Thymus (tissue), 11 donors: ENCODE measurements around the gene CISH. TPM values are rescaled to one million over a fixed set of nuclear protein-coding genes. Genes with fewer than 3 reads are reported as not detected.

Experiments
- DNase-seq, 9 donors: peaks; one replicate each; pipeline ENCODE4 v3.0.0-alpha.2; 2013; ENCODE audit warnings: low spot score in 9 of 9, low read depth in 6 of 9, missing footprints in 1 of 9
- H3K27ac ChIP-seq, 2 donors: one replicate each; pipeline ENCODE4 v1.5.1; 2013; ENCODE audit warnings: control low read depth in 1 of 2, low read depth in 1 of 2, low read length in 1 of 2, mild to moderate bottlenecking in 1 of 2, moderate library complexity in 1 of 2
- H3K27me3 ChIP-seq, 2 donors: one replicate each; pipeline ENCODE4 v1.5.1; 2013; ENCODE audit warnings: low read length in 1 of 2; ENCODE audit not compliant: control insufficient read depth in 2 of 2, insufficient read depth in 1 of 2
- H3K36me3 ChIP-seq, 2 donors: one replicate each; pipeline ENCODE4 v1.5.1; 2013; ENCODE audit warnings: low read length in 1 of 2, mild to moderate bottlenecking in 1 of 2, moderate library complexity in 1 of 2; ENCODE audit not compliant: control insufficient read depth in 2 of 2, insufficient read depth in 2 of 2
- H3K4me1 ChIP-seq, 2 donors: one replicate each; pipeline ENCODE4 v1.5.1; 2013; ENCODE audit warnings: low read length in 2 of 2; ENCODE audit not compliant: control insufficient read depth in 2 of 2, insufficient read depth in 2 of 2
- H3K4me3 ChIP-seq, 2 donors: one replicate each; pipeline ENCODE4 v1.5.1; 2013; ENCODE audit warnings: low read length in 2 of 2, control low read depth in 1 of 2, mild to moderate bottlenecking in 1 of 2
- H3K9me3 ChIP-seq, 2 donors: one replicate each; pipeline ENCODE4 v1.5.1; 2013; ENCODE audit warnings: low read length in 1 of 2, mild to moderate bottlenecking in 1 of 2; ENCODE audit not compliant: control insufficient read depth in 2 of 2, insufficient read depth in 1 of 2
- WGBS: extraction: QIAGEN DNeasy Blood & Tissue Kit; methylation state at CpG from one replicate; pipeline ENCODE4 v1.1.7; 2013; 5-methylcytosine and 5-hydroxymethylcytosine counted together
- polyA plus RNA-seq: library from polyadenylated mRNA; stranded (reverse); fragments of 200-250 nt; gene quantifications from one replicate; pipeline ENCODE4 v1.2.3, GENCODE V29; 2013
- total RNA-seq: library from RNA; stranded (reverse); fragments of 120-200 nt; gene quantifications from one replicate; pipeline ENCODE4 v1.2.4, GENCODE V29; 2013
- donor health status: healthy.

Gene CISH
- total and polyA plus RNA-seq, 2 donors = 7.0 to 10.2 TPM

DNA sequence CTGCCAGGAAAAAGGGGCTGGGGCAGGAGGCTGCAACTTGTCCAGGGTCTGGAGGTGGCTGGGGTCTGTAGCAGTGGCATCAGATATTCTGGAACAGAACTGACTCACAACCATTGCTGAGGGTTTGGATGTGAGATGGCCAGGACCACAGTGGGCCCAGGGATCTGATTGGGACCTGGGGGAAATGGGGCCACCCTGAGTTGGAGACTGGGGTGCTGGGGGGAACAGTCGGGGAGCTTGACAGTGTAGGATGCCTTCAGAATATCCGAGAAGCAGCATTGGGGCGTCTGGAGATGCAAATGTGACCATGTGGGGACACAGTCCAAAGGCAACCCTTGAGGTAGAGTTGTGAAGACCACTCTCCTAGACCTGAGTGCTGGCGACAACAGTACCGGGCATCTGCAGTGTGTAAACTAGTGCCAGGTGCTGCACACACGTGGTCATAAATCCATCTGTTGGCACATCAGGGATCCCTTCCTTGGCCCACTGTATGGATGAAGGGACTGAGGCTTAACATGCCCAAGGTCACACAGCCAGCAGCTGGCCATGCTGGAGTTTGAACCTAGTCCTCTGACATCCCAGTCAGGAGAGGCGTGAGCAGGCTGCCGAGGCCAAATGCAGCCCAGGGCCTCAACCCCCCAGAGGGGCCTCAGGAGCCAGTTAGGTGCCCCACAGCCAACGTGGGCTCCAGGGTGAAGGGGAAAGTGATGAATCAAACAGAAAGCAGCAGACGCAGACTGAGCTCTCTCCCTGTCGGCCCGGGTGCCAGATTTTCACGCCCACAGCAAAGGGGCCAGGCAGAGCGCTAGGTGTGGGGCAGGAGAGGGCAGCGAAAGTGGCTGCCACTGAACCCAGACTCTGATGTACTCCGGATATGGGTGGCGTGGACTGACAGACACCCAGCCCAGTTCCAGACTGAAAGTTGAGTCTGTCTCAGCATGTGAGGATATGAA, 23.5 kb downstream of the CISH start:
- no peaks in the 10 kb centered on the region for H3K9me3 ChIP-seq

DNA sequence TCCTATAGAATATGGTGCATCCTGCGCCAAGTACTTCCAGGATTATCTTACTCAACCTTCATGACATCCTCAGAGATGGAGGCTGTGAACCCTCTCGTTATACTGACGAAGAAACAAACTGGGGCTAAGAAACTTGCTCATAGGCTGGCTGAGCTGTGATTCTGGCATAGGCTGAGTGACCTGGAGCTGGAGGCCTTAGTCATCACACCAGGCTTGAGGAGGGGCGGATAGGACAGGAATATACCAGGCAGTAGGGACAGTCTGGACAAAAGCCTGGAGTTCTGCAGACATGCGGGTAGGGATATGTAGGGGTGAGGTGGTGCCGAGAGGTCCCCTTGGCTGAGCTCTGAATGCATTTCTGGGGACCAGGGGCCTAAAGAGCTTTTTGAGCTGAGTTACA, 24.2 kb downstream of the CISH start:
- H3K36me3 ChIP-seq = peaks cover 0 to 12% of the 10 kb centered on the region in 2 donors
- no peak overlapping the region for H3K4me3 ChIP-seq
- no peak for DNase-seq
- H3K9me3 ChIP-seq = no peaks in the 10 kb centered on the region
- peaks cover 6 to 52% of the 10 kb centered on the region in 2 donors for H3K4me1 ChIP-seq
- no peaks in the 10 kb centered on the region for H3K27me3 ChIP-seq
- no peak overlapping the region for H3K27ac ChIP-seq
- 98% methylated on average over 6 of the region's 6 CpGs for WGBS

More for the DNA sequence above, 23.5 kb downstream of the CISH start:
- Histone ChIP-seq H3K27me3 (no peaks in the 10 kb centered on the region), H3K36me3 (peaks cover 0 to 8% of the 10 kb centered on the region in 2 donors), H3K4me3 (no peak overlapping the region), H3K27ac (peak overlapping the region in 1 of 2 donors; percentile 41), H3K4me1 (peaks cover 6 to 59% of the 10 kb centered on the region in 2 donors)
- no peak for DNase-seq
- 61% methylated on average over 17 of the region's 17 CpGs for WGBS

DNA sequence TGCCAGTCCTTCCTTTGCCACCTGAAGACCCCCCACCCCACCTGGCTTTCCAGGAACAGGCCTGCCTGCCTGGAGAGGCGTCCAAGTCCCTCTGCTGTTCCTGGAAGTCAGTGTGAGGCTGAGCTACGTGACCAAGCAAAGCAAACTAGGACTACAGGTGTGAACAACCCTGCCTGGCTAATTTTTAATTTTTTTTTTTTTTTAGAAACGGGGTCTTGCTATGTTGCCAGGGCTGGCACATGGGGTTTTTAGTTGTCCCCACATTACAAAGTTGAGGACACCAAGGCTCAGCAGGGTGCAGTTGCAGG, 24.9 kb downstream of the CISH start:
- Histone ChIP-seq H3K36me3 (peaks cover under 1 to 18% of the 10 kb centered on the region in 2 donors), H3K27me3 (no peaks in the 10 kb centered on the region), H3K4me1 (peaks cover 6 to 47% of the 10 kb centered on the region in 2 donors), H3K4me3 (no peak overlapping the region), H3K9me3 (no peaks in the 10 kb centered on the region), H3K27ac (no peak overlapping the region)
- DNase-seq = no peak
- WGBS = 36% methylated on average over 3 of the region's 3 CpGs

DNA sequence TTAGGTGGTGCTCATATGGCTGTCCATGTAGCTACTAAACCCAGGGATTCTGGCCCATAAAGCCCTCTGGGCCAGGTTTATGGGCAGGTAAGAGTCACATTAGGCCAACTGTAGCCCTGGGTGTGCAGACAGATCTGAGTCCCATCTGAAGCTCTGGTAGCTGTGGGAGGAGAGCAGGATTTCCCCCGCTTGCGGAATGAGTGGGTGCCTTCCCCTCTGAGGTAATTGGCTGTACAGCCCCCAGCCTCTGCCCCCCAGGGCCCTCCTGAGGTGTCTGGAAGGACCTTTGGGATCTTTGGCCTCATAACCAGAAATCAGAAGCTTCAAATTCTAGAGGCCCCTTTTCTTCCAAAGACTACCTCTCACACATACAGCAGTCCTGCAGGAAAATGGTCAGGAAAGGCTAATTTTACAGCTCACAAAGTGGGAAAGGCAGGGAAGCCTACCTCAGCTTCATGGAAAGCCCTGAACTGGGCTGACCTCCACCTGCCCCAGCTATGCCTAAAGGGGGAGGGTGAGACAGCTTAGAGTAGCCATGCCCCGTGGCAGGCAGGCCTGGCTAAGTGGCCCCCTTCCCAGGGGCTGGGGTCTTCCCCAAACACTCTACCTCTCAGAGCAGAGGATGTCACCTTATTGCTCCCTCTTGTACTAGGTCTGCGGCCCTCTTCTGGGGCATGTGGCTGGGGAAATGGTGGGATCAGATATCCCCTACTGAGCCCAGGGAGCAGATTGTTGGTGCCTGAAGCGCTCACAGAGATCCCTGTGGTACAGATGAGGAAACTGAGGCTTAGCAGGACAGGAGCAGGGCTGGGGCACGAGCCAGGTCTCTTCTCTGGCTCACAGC, 25.4 kb downstream of the CISH start:
- Histone ChIP-seq H3K27me3 (no peaks in the 10 kb centered on the region), H3K36me3 (peaks cover 6 to 24% of the 10 kb centered on the region in 2 donors), H3K27ac (no peak overlapping the region), H3K4me1 (peaks cover 6 to 41% of the 10 kb centered on the region in 2 donors), H3K9me3 (no peaks in the 10 kb centered on the region), H3K4me3 (no peak overlapping the region)
- no peak for DNase-seq
- WGBS = 84% methylated on average over 6 of the region's 6 CpGs

DNA sequence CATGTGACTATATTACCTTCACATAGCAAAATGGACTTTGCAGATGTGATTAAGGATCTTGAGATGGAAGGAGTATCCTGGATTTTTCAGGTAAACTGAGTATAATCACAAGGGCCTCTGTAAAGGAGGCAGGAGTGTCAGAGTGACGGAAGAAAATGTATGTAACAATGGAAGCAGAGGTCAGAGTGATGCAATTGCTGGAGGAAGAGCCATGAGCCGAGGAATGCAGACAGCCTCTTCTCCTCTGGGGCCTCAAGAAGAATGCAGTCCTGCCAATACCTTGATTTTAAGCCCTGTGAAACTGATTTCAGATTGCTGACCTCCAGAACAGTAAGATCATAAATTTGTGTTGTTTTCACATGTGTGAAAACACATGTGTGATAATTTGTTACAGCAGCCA, 27.2 kb downstream of the CISH start:
- Histone ChIP-seq H3K27ac (no peak overlapping the region), H3K4me1 (peaks cover 0 to 27% of the 10 kb centered on the region in 2 donors), H3K36me3 (peaks cover 15 to 40% of the 10 kb centered on the region in 2 donors), H3K4me3 (no peak overlapping the region), H3K27me3 (no peaks in the 10 kb centered on the region), H3K9me3 (no peaks in the 10 kb centered on the region)
- WGBS = 97% methylated on average over 2 of the region's 2 CpGs
- no peak for DNase-seq

DNA sequence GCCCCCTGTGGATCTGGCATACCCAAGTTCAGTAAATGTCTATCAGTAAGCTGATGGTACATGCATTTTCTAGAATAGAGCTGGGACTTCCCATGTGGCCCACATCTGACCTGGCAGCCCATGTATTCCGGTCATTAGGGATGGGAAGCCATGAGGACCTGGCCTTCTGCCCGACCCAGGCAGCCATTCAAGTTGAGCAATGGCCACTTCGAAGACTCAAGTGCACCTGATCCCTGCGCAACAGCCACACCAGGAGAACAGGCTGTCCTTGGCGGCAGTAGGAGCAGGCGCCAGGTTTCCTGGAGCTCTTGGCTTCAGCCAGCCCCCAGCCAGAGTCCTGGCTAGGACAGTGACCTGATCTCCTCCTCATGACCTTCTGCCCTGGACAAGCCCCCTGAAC, 27.7 kb downstream of the CISH start:
- no peak for DNase-seq
- Histone ChIP-seq H3K4me3 (no peak overlapping the region), H3K9me3 (no peaks in the 10 kb centered on the region), H3K4me1 (peaks cover 0 to 26% of the 10 kb centered on the region in 2 donors), H3K27ac (no peak overlapping the region), H3K27me3 (no peaks in the 10 kb centered on the region), H3K36me3 (peaks cover 17 to 43% of the 10 kb centered on the region in 2 donors)
- 96% methylated on average over 6 of the region's 6 CpGs for WGBS

DNA sequence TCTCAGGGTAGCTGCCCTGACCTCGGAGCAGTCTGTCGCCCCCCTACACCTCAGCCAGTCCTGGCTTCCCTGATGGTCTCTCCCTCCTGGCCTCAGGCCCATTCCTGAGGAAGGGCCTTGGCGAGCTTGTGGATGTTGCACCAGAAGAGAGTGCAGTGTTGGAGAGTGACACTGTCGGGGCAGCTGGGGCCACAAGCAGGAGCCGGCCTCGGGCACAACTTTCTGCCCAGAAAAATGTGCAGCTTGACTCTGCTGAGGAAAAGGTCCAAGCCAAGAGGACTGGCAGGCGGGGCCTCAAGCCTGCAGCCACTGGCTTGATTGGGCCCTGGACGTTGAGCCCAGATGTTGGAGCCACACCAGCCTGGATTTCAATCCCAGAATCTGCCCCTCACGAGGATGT, 29.5 kb downstream of the CISH start:
- no peak overlapping the region for H3K4me3 ChIP-seq
- H3K36me3 ChIP-seq = peaks cover 24 to 59% of the 10 kb centered on the region in 2 donors
- peaks cover 0 to 8% of the 10 kb centered on the region in 2 donors for H3K4me1 ChIP-seq
- H3K27me3 ChIP-seq = no peaks in the 10 kb centered on the region
- H3K27ac ChIP-seq = no peak overlapping the region
- WGBS = 83% methylated on average over 9 of the region's 9 CpGs
- H3K9me3 ChIP-seq = no peaks in the 10 kb centered on the region
- DNase-seq = no peak

DNA sequence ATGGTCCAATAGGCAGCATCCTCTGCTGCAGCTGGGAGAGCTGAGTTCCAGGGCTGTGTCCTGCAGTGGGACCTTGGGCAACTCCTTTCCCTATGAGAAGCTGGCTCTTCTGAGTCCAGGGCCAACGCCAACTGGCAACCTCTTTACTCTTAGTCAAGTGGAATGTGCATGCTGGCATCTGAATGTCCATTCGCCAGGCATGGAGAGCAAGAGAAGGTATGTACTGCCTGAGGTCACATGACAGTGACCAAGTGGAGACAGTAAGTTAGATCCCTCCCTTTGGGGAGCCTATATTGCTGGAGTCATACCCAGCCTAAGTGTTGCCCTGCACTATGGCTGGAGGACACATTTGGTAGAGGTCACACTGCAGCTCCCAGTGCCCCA, 30.1 kb downstream of the CISH start:
- H3K4me1 ChIP-seq = peaks cover 0 to 7% of the 10 kb centered on the region in 2 donors
- WGBS = 99% methylated on average over 2 of the region's 2 CpGs
- no peaks in the 10 kb centered on the region for H3K27me3 ChIP-seq
- H3K36me3 ChIP-seq = peaks cover 29 to 65% of the 10 kb centered on the region in 2 donors
- no peaks in the 10 kb centered on the region for H3K9me3 ChIP-seq
- H3K4me3 ChIP-seq = no peak overlapping the region
- no peak for DNase-seq
- H3K27ac ChIP-seq = no peak overlapping the region
